Breast epithelium (tissue), 3 donors: Measurements from ENCODE around the gene TMEM8B.

ENCODE experiments used
- CTCF ChIP-seq, 3 donors: fragments of 450-650 bp; IDR thresholded peaks; one replicate each; pipeline ENCODE4 v1.5.1; 2016 to 2017; ENCODE audit warnings: antibody characterized with exemption in 3 of 3, mild to moderate bottlenecking in 3 of 3, moderate library complexity in 3 of 3
- POLR2A ChIP-seq: fragments of 450-650 bp; IDR thresholded peaks from one replicate; pipeline ENCODE4 v1.6.1; 2016; ENCODE audit warnings: antibody characterized with exemption, mild to moderate bottlenecking, moderate library complexity
- POLR2AphosphoS5 ChIP-seq, 3 donors: sonication (generic); formaldehyde crosslinking; IDR thresholded peaks; one replicate each; pipeline ENCODE4 v1.6.1; 2017; ENCODE audit warnings: antibody characterized with exemption in 3 of 3

- TF ChIP-seq CTCF (IDR thresholded peaks at IDR 0.05): no peak
- no peak for TF ChIP-seq POLR2A
- no peak for TF ChIP-seq POLR2AphosphoS5 (IDR thresholded peaks at IDR 0.05)
These were observed 41.4 kb downstream of the TMEM8B start, which contains the start of gene OR13J1 for GRCh38 chr9:35870351-35870923.
